ENCODE data around the gene ATP2A1. TPM values are rescaled to one million over a fixed set of nuclear protein-coding genes. Genes with fewer than 3 reads are reported as not detected.

ATP2A1 gene
- total and polyA plus RNA-seq, 4 donors, result 0.77 to 6.1 (median 1.8) TPM

DNA sequence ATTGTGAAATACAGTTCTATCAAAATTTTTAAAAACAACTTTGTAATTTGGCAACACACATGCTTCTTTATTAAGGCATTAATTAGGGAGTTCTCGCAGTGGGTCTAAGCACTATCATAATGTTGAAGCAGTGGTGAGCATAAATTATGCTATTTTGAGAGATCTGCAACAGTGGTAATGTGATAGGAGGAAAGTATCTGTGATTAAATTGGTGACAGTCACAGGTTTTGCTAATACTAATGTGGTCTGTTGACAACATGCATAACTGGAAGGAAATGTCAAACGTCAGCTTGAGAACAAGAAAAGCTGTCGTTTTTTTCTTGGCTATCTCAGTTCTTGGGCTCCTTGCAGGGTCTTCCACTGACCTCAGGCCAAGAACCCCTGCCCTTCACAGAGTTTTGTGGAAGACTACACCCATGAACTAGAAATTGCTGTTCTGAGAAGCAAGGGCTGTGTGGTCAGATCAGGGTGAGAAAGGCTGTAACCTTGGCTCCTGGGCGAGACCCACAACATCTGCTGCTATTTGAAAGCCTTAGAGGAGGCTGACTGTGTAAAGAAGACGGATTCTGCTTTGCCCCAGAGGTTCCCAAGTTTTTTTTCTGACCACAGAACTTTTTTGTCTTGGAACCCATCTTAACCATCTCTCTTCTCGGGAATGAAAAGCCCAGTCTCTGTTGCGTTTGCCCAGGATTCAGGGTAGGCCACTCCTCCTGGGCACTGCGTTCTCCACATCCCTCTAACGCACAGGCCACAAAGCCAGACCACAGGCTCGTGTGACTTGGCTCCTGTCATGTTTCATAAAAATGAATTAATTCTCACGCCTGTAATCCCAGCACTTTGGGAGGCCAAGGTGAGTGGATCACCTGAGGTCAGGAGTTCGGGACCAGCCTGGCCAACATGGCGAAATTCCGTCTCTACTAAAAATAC, 13.9 kb downstream of the ATP2A1 start:
- no peaks in the 10 kb centered on the region for H3K4me1 ChIP-seq (ENCODE audit: control insufficient read depth, insufficient read depth, low read length)
- 83% methylated on average over 13 of the region's 14 CpGs for WGBS (ENCODE audit: insufficient coverage)
- no peaks in the 10 kb centered on the region for H3K27me3 ChIP-seq (ENCODE audit: control insufficient read depth, insufficient read depth, low read length)
- no peak overlapping the region for H3K27ac ChIP-seq (ENCODE audit: low read depth, low read length)
- no peak overlapping the region for H3K4me3 ChIP-seq (ENCODE audit: low read depth, low read length)
- H3K36me3 ChIP-seq (ENCODE audit: control insufficient read depth, insufficient read depth, low read length), result peaks cover 7% of the 10 kb centered on the region
- no peak for DNase-seq (ENCODE audit: low read depth in 4 of 6, low spot score in 6 of 6)
- no peaks in the 10 kb centered on the region for H3K9me3 ChIP-seq (ENCODE audit: control insufficient read depth, insufficient read depth, low read length)

- no peaks in the 10 kb centered on the region for H3K9me3 ChIP-seq (ENCODE audit: control insufficient read depth, insufficient read depth, low read length)
- no peaks in the 10 kb centered on the region for H3K27me3 ChIP-seq (ENCODE audit: control insufficient read depth, insufficient read depth, low read length)
- DNase-seq (ENCODE audit: low read depth in 4 of 6, low spot score in 6 of 6), result no peak
- no peaks in the 10 kb centered on the region for H3K4me1 ChIP-seq (ENCODE audit: control insufficient read depth, insufficient read depth, low read length)
- no peak overlapping the region for H3K4me3 ChIP-seq (ENCODE audit: low read depth, low read length)
- H3K36me3 ChIP-seq (ENCODE audit: control insufficient read depth, insufficient read depth, low read length), result peaks cover 9% of the 10 kb centered on the region
- no peak overlapping the region for H3K27ac ChIP-seq (ENCODE audit: low read depth, low read length)
- WGBS (ENCODE audit: insufficient coverage), result no CpG with 5 or more reads among the region's 4 CpGs
Measured at GRCh38 chr16:28893291-28893690, 15.0 kb downstream of the ATP2A1 start.

GRCh38 chr16:28895609-28896008, 17.3 kb downstream of the ATP2A1 start:
- no peak overlapping the region for H3K27ac ChIP-seq (ENCODE audit: low read depth, low read length)
- no peaks in the 10 kb centered on the region for H3K27me3 ChIP-seq (ENCODE audit: control insufficient read depth, insufficient read depth, low read length)
- WGBS (ENCODE audit: insufficient coverage), result 93% methylated on average over 3 of the region's 4 CpGs
- no peak overlapping the region for H3K4me3 ChIP-seq (ENCODE audit: low read depth, low read length)
- no peaks in the 10 kb centered on the region for H3K9me3 ChIP-seq (ENCODE audit: control insufficient read depth, insufficient read depth, low read length)
- no peaks in the 10 kb centered on the region for H3K4me1 ChIP-seq (ENCODE audit: control insufficient read depth, insufficient read depth, low read length)
- DNase-seq (ENCODE audit: low read depth in 4 of 6, low spot score in 6 of 6), result no peak
- peaks cover 13% of the 10 kb centered on the region for H3K36me3 ChIP-seq (ENCODE audit: control insufficient read depth, insufficient read depth, low read length)

- Histone ChIP-seq H3K4me3 (ENCODE audit: low read depth, low read length) (no peak overlapping the region), H3K36me3 (ENCODE audit: control insufficient read depth, insufficient read depth, low read length) (peaks cover 28% of the 10 kb centered on the region)
- WGBS (ENCODE audit: insufficient coverage), result 93% methylated on average over 3 of the region's 4 CpGs
Measured at GRCh38 chr16:28897826-28898225, 19.5 kb downstream of the ATP2A1 start.

GRCh38 chr16:28898266-28898665, 20.0 kb downstream of the ATP2A1 start:
- H3K9me3 ChIP-seq (ENCODE audit: control insufficient read depth, insufficient read depth, low read length), result no peaks in the 10 kb centered on the region
- no peaks in the 10 kb centered on the region for H3K27me3 ChIP-seq (ENCODE audit: control insufficient read depth, insufficient read depth, low read length)
- no peak for DNase-seq (ENCODE audit: low read depth in 4 of 6, low spot score in 6 of 6)
- H3K27ac ChIP-seq (ENCODE audit: low read depth, low read length), result no peak overlapping the region
- H3K4me3 ChIP-seq (ENCODE audit: low read depth, low read length), result no peak overlapping the region
- no peaks in the 10 kb centered on the region for H3K4me1 ChIP-seq (ENCODE audit: control insufficient read depth, insufficient read depth, low read length)
- peaks cover 32% of the 10 kb centered on the region for H3K36me3 ChIP-seq (ENCODE audit: control insufficient read depth, insufficient read depth, low read length)
- WGBS (ENCODE audit: insufficient coverage), result 90% methylated on average over 15 of the region's 15 CpGs

More at GRCh38 chr16:28897826-28898225, 19.5 kb downstream of the ATP2A1 start:
- Histone ChIP-seq H3K4me1 (ENCODE audit: control insufficient read depth, insufficient read depth, low read length) (no peaks in the 10 kb centered on the region), H3K27ac (ENCODE audit: low read depth, low read length) (no peak overlapping the region), H3K27me3 (ENCODE audit: control insufficient read depth, insufficient read depth, low read length) (no peaks in the 10 kb centered on the region), H3K9me3 (ENCODE audit: control insufficient read depth, insufficient read depth, low read length) (no peaks in the 10 kb centered on the region)
- DNase-seq (ENCODE audit: low read depth in 4 of 6, low spot score in 6 of 6), result no peak

- no peak for DNase-seq (ENCODE audit: low read depth in 4 of 6, low spot score in 6 of 6)
- 66% methylated on average over 2 of the region's 4 CpGs for WGBS (ENCODE audit: insufficient coverage)
- Histone ChIP-seq H3K27ac (ENCODE audit: low read depth, low read length) (no peak overlapping the region), H3K36me3 (ENCODE audit: control insufficient read depth, insufficient read depth, low read length) (peaks cover 38% of the 10 kb centered on the region), H3K4me3 (ENCODE audit: low read depth, low read length) (no peak overlapping the region), H3K4me1 (ENCODE audit: control insufficient read depth, insufficient read depth, low read length) (no peaks in the 10 kb centered on the region), H3K27me3 (ENCODE audit: control insufficient read depth, insufficient read depth, low read length) (no peaks in the 10 kb centered on the region), H3K9me3 (ENCODE audit: control insufficient read depth, insufficient read depth, low read length) (no peaks in the 10 kb centered on the region)
Measured at GRCh38 chr16:28898942-28899341, 20.7 kb downstream of the ATP2A1 start.

- no peak overlapping the region for H3K27ac ChIP-seq (ENCODE audit: low read depth, low read length)
- H3K9me3 ChIP-seq (ENCODE audit: control insufficient read depth, insufficient read depth, low read length), result no peaks in the 10 kb centered on the region
- H3K4me3 ChIP-seq (ENCODE audit: low read depth, low read length), result no peak overlapping the region
- H3K27me3 ChIP-seq (ENCODE audit: control insufficient read depth, insufficient read depth, low read length), result no peaks in the 10 kb centered on the region
- peaks cover 41% of the 10 kb centered on the region for H3K36me3 ChIP-seq (ENCODE audit: control insufficient read depth, insufficient read depth, low read length)
- DNase-seq (ENCODE audit: low read depth in 4 of 6, low spot score in 6 of 6), result no peak
- no peaks in the 10 kb centered on the region for H3K4me1 ChIP-seq (ENCODE audit: control insufficient read depth, insufficient read depth, low read length)
- WGBS (ENCODE audit: insufficient coverage), result 84% methylated on average over 5 of the region's 11 CpGs
Measured at GRCh38 chr16:28899882-28900590, 21.7 kb downstream of the ATP2A1 start.

GRCh38 chr16:28900601-28901000, 22.3 kb downstream of the ATP2A1 start:
- H3K36me3 ChIP-seq (ENCODE audit: control insufficient read depth, insufficient read depth, low read length), result peaks cover 47% of the 10 kb centered on the region

GRCh38 chr16:28901862-28902261, 23.6 kb downstream of the ATP2A1 start:
- H3K27me3 ChIP-seq (ENCODE audit: control insufficient read depth, insufficient read depth, low read length), result no peaks in the 10 kb centered on the region
- DNase-seq (ENCODE audit: low read depth in 4 of 6, low spot score in 6 of 6), result no peak
- H3K4me1 ChIP-seq (ENCODE audit: control insufficient read depth, insufficient read depth, low read length), result no peaks in the 10 kb centered on the region
- no peak overlapping the region for H3K4me3 ChIP-seq (ENCODE audit: low read depth, low read length)
- H3K36me3 ChIP-seq (ENCODE audit: control insufficient read depth, insufficient read depth, low read length), result peaks cover 54% of the 10 kb centered on the region
- WGBS (ENCODE audit: insufficient coverage), result 96% methylated on average over 6 of the region's 15 CpGs
- H3K9me3 ChIP-seq (ENCODE audit: control insufficient read depth, insufficient read depth, low read length), result no peaks in the 10 kb centered on the region
- H3K27ac ChIP-seq (ENCODE audit: low read depth, low read length), result no peak overlapping the region

More at GRCh38 chr16:28900601-28901000, 22.3 kb downstream of the ATP2A1 start:
- Histone ChIP-seq H3K27ac (ENCODE audit: low read depth, low read length) (no peak overlapping the region), H3K4me3 (ENCODE audit: low read depth, low read length) (no peak overlapping the region), H3K4me1 (ENCODE audit: control insufficient read depth, insufficient read depth, low read length) (no peaks in the 10 kb centered on the region), H3K9me3 (ENCODE audit: control insufficient read depth, insufficient read depth, low read length) (no peaks in the 10 kb centered on the region), H3K27me3 (ENCODE audit: control insufficient read depth, insufficient read depth, low read length) (no peaks in the 10 kb centered on the region)
- DNase-seq (ENCODE audit: low read depth in 4 of 6, low spot score in 6 of 6), result no peak
- WGBS (ENCODE audit: insufficient coverage), result 95% methylated on average over 25 of the region's 25 CpGs
